COR-L47 (cell line): Measurements from ENCODE around the gene E2F7.
A peak's percentile ranks its signal among the peaks of the same experiment; 100 is the strongest.
"Not testable (repeated sequence)": the region's sequence is repeated elsewhere in the genome, so short reads cannot be mapped to it uniquely, and the experiment has no call there.

ENCODE experiments used
- DNase-seq: peaks from one replicate; lab custom pipeline; 2025; lab: John Stamatoyannopoulos, UW

E2F7 gene

GRCh38 chr12:77065361-77066204 lies at the start of gene E2F7:
Gene E2F7, minus strand, starts transcription at chr12:77065569. Its CDS starts 934 bp downstream, at chr12:77064635.
- peak; percentile 95 for DNase-seq

GRCh38 chr12:77113971-77114370 lies 48.6 kb upstream of the E2F7 start:
- no peak for DNase-seq

- DNase-seq = no peak
These were observed 43.3 kb upstream of the E2F7 start for GRCh38 chr12:77108707-77109106.

GRCh38 chr12:77107121-77107520 lies 41.8 kb upstream of the E2F7 start:
- no peak for DNase-seq

GRCh38 chr12:77104792-77105191 lies 39.4 kb upstream of the E2F7 start:
- DNase-seq = no peak

GRCh38 chr12:77104286-77104685 lies 38.9 kb upstream of the E2F7 start:
- DNase-seq = no peak

- no peak for DNase-seq
These were observed 37.3 kb upstream of the E2F7 start for GRCh38 chr12:77102691-77103090.

GRCh38 chr12:77102123-77102522 lies 36.8 kb upstream of the E2F7 start:
- no peak for DNase-seq

GRCh38 chr12:77099799-77100198 lies 34.4 kb upstream of the E2F7 start:
- no peak for DNase-seq

GRCh38 chr12:77097846-77098245 lies 32.5 kb upstream of the E2F7 start:
- DNase-seq = no peak

- DNase-seq = not testable (repeated sequence)
These were observed 26.9 kb upstream of the E2F7 start for GRCh38 chr12:77092227-77092626.

GRCh38 chr12:77089686-77090220 lies 24.4 kb upstream of the E2F7 start:
- no peak for DNase-seq

- DNase-seq = no peak
These were observed 22.1 kb upstream of the E2F7 start for GRCh38 chr12:77087427-77087826.

- DNase-seq = no peak
These were observed 16.7 kb upstream of the E2F7 start for GRCh38 chr12:77082021-77082420.

- no peak for DNase-seq
These were observed 14.3 kb upstream of the E2F7 start for GRCh38 chr12:77079631-77080030.

GRCh38 chr12:77078231-77078630 lies 12.9 kb upstream of the E2F7 start:
- no peak for DNase-seq

GRCh38 chr12:77076886-77077285 lies 11.5 kb upstream of the E2F7 start:
- DNase-seq = no peak

- DNase-seq = not testable (repeated sequence)
These were observed 8.5 kb upstream of the E2F7 start for GRCh38 chr12:77073894-77074293.

- DNase-seq = no peak
These were observed 7.6 kb upstream of the E2F7 start for GRCh38 chr12:77072833-77073495.

- no peak for DNase-seq
These were observed 5.6 kb upstream of the E2F7 start for GRCh38 chr12:77070800-77071449.

- DNase-seq = no peak
These were observed 5.0 kb upstream of the E2F7 start for GRCh38 chr12:77070382-77070781.

- peak; percentile 22 for DNase-seq
These were observed 441 bp downstream of the E2F7 start for GRCh38 chr12:77064896-77065360.
